Muscle of leg (tissue), 16 donors: ENCODE results near the gene CYSLTR1. TPM values are rescaled to one million over a fixed set of nuclear protein-coding genes. Genes with fewer than 3 reads are reported as not detected.
A peak's percentile ranks its signal among the peaks of the same experiment; 100 is the strongest.

Experiments
- DNase-seq: peaks from one replicate; pipeline ENCODE4 v3.0.0; 2013
- H3K27ac ChIP-seq: one replicate; pipeline ENCODE4 v1.5.1; 2013; ENCODE audit warnings: mild to moderate bottlenecking, low read length, control low read depth
- H3K27me3 ChIP-seq: one replicate; pipeline ENCODE4 v1.6.1; 2013; ENCODE audit warnings: low read length; ENCODE audit not compliant: control insufficient read depth, insufficient read depth
- H3K36me3 ChIP-seq: one replicate; pipeline ENCODE4 v1.6.1; 2013; ENCODE audit warnings: low read length; ENCODE audit not compliant: control insufficient read depth, insufficient read depth
- H3K4me1 ChIP-seq: one replicate; pipeline ENCODE4 v1.6.1; 2013; ENCODE audit warnings: low read length; ENCODE audit not compliant: control insufficient read depth, insufficient read depth
- H3K4me3 ChIP-seq: one replicate; pipeline ENCODE4 v1.5.1; 2013; ENCODE audit warnings: low read length, control low read depth
- H3K9me3 ChIP-seq: replicated peaks from 2 replicates; pipeline ENCODE4 v1.6.1; 2013; ENCODE audit warnings: low read depth, low read length; ENCODE audit not compliant: control insufficient read depth
- WGBS: methylation state at CpG from one replicate; pipeline ENCODE4 v1.1.5; 2013; ENCODE audit warnings: missing lambda C conversion rate; ENCODE audit not compliant: insufficient coverage; 5-methylcytosine and 5-hydroxymethylcytosine counted together
- long read RNA-seq, 11 donors: transcript quantifications; one replicate each; lab custom pipeline, GENCODE V29; 2026
- polyA plus RNA-seq, 8 donors: library from polyadenylated mRNA; unstranded; fragments of 120-200 nt; gene quantifications; one replicate each; pipeline versions ENCODE4 v1.2.1 to v1.2.3, GENCODE V29; 2013; ENCODE audit warnings: inconsistent platforms in 1 of 8, low replicate concordance in 1 of 8; ENCODE audit not compliant: insufficient read length in 8 of 8, insufficient read depth in 1 of 8
- total RNA-seq: library from RNA; stranded (reverse); fragments of 120-200 nt; gene quantifications from one replicate; pipeline ENCODE4 v1.2.4, GENCODE V29; 2013

CYSLTR1 gene
- total RNA-seq, result 11.1 TPM
- polyA plus RNA-seq, result 10 to 100 TPM in 1 of 8 donors, 1 to 10 TPM in 7; 6.5 to 11.5 (median 8.5) TPM
- long read RNA-seq, donor 1, partial matches to known transcripts, result 0 of 2 reads
- long read RNA-seq, donor 1, other reads (novel, unspliced or antisense), result 0 of 2 reads
- long read RNA-seq, donor 2, result 0 reads
- long read RNA-seq, donor 3, partial matches to known transcripts, result 0 of 4 reads
- long read RNA-seq, donor 3, other reads (novel, unspliced or antisense), result 0 of 4 reads
- long read RNA-seq, donor 4, transcript CYSLTR1-201 (3 exons, 2,576 nt), result major isoform, 7 of 8 reads
- long read RNA-seq, donor 4, partial matches to known transcripts, result 0 of 8 reads
- long read RNA-seq, donor 4, other reads (novel, unspliced or antisense), result 0 of 8 reads
- long read RNA-seq, donor 5, transcript CYSLTR1-201 (3 exons, 2,576 nt), result major isoform, 5 of 5 reads
- long read RNA-seq, donor 5, partial matches to known transcripts, result 0 of 5 reads
- long read RNA-seq, donor 5, other reads (novel, unspliced or antisense), result 0 of 5 reads
- long read RNA-seq, donor 6, transcript CYSLTR1-201 (3 exons, 2,576 nt), result major isoform, 5 of 6 reads
- long read RNA-seq, donor 6, partial matches to known transcripts, result 0 of 6 reads
- long read RNA-seq, donor 6, other reads (novel, unspliced or antisense), result 0 of 6 reads
- long read RNA-seq, donor 7, transcript CYSLTR1-201 (3 exons, 2,576 nt), result major isoform, 6 of 28 reads
- long read RNA-seq, donor 7, partial matches to known transcripts, result 22 of 28 reads
- long read RNA-seq, donor 7, other reads (novel, unspliced or antisense), result 0 of 28 reads
- long read RNA-seq, donor 8, partial matches to known transcripts, result 0 of 4 reads
- long read RNA-seq, donor 8, other reads (novel, unspliced or antisense), result 0 of 4 reads
- long read RNA-seq, donor 9, partial matches to known transcripts, result 0 of 3 reads
- long read RNA-seq, donor 9, other reads (novel, unspliced or antisense), result 0 of 3 reads
- long read RNA-seq, donor 10, transcript CYSLTR1-201 (3 exons, 2,576 nt), result major isoform, 12 of 12 reads
- long read RNA-seq, donor 10, partial matches to known transcripts, result 0 of 12 reads
- long read RNA-seq, donor 10, other reads (novel, unspliced or antisense), result 0 of 12 reads
- long read RNA-seq, donor 11, partial matches to known transcripts, result 0 of 1 reads
- long read RNA-seq, donor 11, other reads (novel, unspliced or antisense), result 0 of 1 reads

GRCh38 chrX:78327370-78328086 is at the start of gene CYSLTR1:
CYSLTR1 (minus strand) TSS chrX:78327611; CDS start chrX:78273746, 53,865 bp downstream.
- peak; percentile 75 for DNase-seq
- H3K27ac ChIP-seq, result peak within 1 kb of the TSS; percentile 71
- H3K4me3 ChIP-seq, result peak within 1 kb of the TSS; percentile 37
- H3K36me3 ChIP-seq, result no peaks in the 10 kb centered on the region
- H3K27me3 ChIP-seq, result no peaks in the 10 kb centered on the region
- 29% methylated on average over 2 of the region's 7 CpGs for WGBS
- H3K9me3 ChIP-seq, result no peaks in the 10 kb centered on the region
- no peaks in the 10 kb centered on the region for H3K4me1 ChIP-seq

- no CpG with 5 or more reads among the region's 2 CpGs for WGBS
- DNase-seq, result no peak
- H3K4me3 ChIP-seq, result no peak overlapping the region
- no peaks in the 10 kb centered on the region for H3K27me3 ChIP-seq
- H3K36me3 ChIP-seq, result no peaks in the 10 kb centered on the region
- no peaks in the 10 kb centered on the region for H3K4me1 ChIP-seq
- H3K27ac ChIP-seq, result no peak overlapping the region
- no peaks in the 10 kb centered on the region for H3K9me3 ChIP-seq
These were observed 49.8 kb upstream of the CYSLTR1 start for GRCh38 chrX:78377186-78377585.

GRCh38 chrX:78375894-78376293 is 48.5 kb upstream of the CYSLTR1 start:
- Histone ChIP-seq H3K4me1 (no peaks in the 10 kb centered on the region), H3K27ac (no peak overlapping the region), H3K36me3 (no peaks in the 10 kb centered on the region), H3K27me3 (no peaks in the 10 kb centered on the region), H3K9me3 (no peaks in the 10 kb centered on the region), H3K4me3 (no peak overlapping the region)
- DNase-seq, result peak; percentile 0

- no peak for DNase-seq
- H3K4me1 ChIP-seq, result no peaks in the 10 kb centered on the region
- H3K9me3 ChIP-seq, result peaks cover 2% of the 10 kb centered on the region
- H3K27ac ChIP-seq, result no peak overlapping the region
- no peak overlapping the region for H3K4me3 ChIP-seq
- no peaks in the 10 kb centered on the region for H3K36me3 ChIP-seq
- no peaks in the 10 kb centered on the region for H3K27me3 ChIP-seq
- no CpG with 5 or more reads among the region's 1 CpG for WGBS
These were observed 39.2 kb upstream of the CYSLTR1 start for GRCh38 chrX:78366576-78366975.

- DNase-seq, result no peak
- H3K27ac ChIP-seq, result no peak overlapping the region
- 89% methylated on average over 4 of the region's 4 CpGs for WGBS
- no peak overlapping the region for H3K4me3 ChIP-seq
- no peaks in the 10 kb centered on the region for H3K9me3 ChIP-seq
- H3K36me3 ChIP-seq, result no peaks in the 10 kb centered on the region
- H3K27me3 ChIP-seq, result no peaks in the 10 kb centered on the region
- no peaks in the 10 kb centered on the region for H3K4me1 ChIP-seq
These were observed 30.1 kb upstream of the CYSLTR1 start for GRCh38 chrX:78357342-78358055.

GRCh38 chrX:78333521-78333920 is 6.1 kb upstream of the CYSLTR1 start:
- Histone ChIP-seq H3K36me3 (no peaks in the 10 kb centered on the region), H3K4me1 (no peaks in the 10 kb centered on the region), H3K27ac (no peak overlapping the region), H3K4me3 (no peak overlapping the region), H3K27me3 (no peaks in the 10 kb centered on the region), H3K9me3 (no peaks in the 10 kb centered on the region)
- peak; percentile 63 for DNase-seq

GRCh38 chrX:78331708-78332107 is 4.3 kb upstream of the CYSLTR1 start:
- no CpG with 5 or more reads among the region's 1 CpG for WGBS
- no peak for DNase-seq
- H3K36me3 ChIP-seq, result no peaks in the 10 kb centered on the region

GRCh38 chrX:78330540-78330939 is 3.1 kb upstream of the CYSLTR1 start:
- Histone ChIP-seq H3K27me3 (no peaks in the 10 kb centered on the region), H3K36me3 (no peaks in the 10 kb centered on the region), H3K9me3 (no peaks in the 10 kb centered on the region), H3K4me3 (no peak overlapping the region), H3K4me1 (no peaks in the 10 kb centered on the region), H3K27ac (no peak overlapping the region)
- no peak for DNase-seq
- WGBS, result 50% methylated on average over 1 of the region's 1 CpG

More at GRCh38 chrX:78331708-78332107, 4.3 kb upstream of the CYSLTR1 start:
- Histone ChIP-seq H3K4me3 (no peak overlapping the region), H3K27ac (no peak overlapping the region), H3K9me3 (no peaks in the 10 kb centered on the region), H3K27me3 (no peaks in the 10 kb centered on the region), H3K4me1 (no peaks in the 10 kb centered on the region)

GRCh38 chrX:78330068-78330467 is 2.7 kb upstream of the CYSLTR1 start:
- H3K4me3 ChIP-seq, result no peak overlapping the region
- no peaks in the 10 kb centered on the region for H3K27me3 ChIP-seq
- H3K9me3 ChIP-seq, result no peaks in the 10 kb centered on the region
- H3K4me1 ChIP-seq, result no peaks in the 10 kb centered on the region
- H3K27ac ChIP-seq, result no peak overlapping the region
- WGBS, result 94% methylated on average over 2 of the region's 2 CpGs
- DNase-seq, result no peak
- H3K36me3 ChIP-seq, result no peaks in the 10 kb centered on the region
